ENCODE measurements around the gene SPIB.

SPIB gene

GRCh38 chr19:50476224-50476906 lies 57.6 kb downstream of the SPIB start, which contains the start of the genes EMC10 and GARIN5A:
EMC10 (plus strand) TSS chr19:50476507; CDS start chr19:50476545, 38 bp downstream.
GARIN5A (minus strand) TSS chr19:50476848; CDS start chr19:50476388, 460 bp downstream.
- peak; percentile 94 for DNase-seq

- no peak for DNase-seq
Observed at GRCh38 chr19:50476907-50477238, 58.1 kb downstream of the SPIB start.

GRCh38 chr19:50477751-50478515 lies 59.2 kb downstream of the SPIB start:
- no peak for DNase-seq

GRCh38 chr19:50478901-50479715 lies 60.4 kb downstream of the SPIB start:
- no peak for DNase-seq

DNA sequence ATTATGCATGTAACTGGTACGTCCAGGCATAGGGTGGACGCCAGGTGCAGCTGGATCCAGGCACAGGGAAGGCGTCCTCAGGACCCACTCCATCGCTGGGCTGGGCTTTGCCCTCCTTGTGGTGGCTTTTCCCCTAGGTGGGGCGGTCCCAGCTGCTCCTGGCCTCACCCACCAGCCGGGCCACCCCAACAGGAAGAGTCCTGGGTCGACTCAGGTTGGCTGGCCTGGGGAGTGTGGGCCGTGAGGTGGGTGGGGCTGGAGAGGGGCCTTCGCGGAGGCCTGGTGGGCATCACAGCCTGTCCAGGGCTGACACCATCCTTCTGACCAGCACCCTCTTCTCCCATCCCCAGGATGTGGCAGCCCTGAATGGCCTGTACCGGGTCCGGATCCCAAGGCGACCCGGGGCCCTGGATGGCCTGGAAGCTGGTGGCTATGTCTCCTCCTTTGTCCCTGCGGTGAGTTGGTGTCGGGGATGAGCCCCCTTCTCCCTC lies 61.1 kb downstream of the SPIB start:
- DNase-seq = no peak

DNA sequence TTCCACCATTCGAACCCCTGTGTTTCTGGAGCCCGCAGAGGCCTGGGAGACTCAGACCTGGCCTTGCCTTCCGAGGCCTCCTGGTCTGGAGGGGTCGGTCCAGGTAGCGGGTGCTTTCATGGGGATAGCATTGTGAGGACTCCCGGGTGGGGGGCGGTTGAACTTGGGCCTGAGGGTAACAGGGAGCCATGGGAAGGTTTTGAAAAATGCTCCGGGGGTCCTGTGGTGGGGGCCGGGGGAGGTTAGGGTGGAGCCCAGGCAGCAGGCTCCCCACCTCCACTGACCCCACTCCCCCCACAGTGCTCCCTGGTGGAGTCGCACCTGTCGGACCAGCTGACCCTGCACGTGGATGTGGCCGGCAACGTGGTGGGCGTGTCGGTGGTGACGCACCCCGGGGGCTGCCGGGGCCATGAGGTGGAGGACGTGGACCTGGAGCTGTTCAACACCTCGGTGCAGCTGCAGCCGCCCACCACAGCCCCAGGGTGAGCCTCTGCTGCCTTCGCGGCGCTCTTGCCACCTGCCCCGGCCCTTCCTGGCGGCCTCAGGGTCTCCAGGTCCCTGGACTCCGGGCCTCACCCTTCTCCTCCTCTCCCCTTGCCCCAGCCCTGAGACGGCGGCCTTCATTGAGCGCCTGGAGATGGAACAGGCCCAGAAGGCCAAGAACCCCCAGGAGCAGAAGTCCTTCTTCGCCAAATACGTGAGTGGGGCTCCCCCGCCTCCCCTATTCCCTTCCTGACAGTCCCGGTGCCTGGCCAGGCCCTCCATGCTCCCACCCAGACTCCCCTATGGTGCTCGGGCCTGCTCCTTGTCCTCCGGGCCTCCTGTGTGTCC lies 61.8 kb downstream of the SPIB start:
- DNase-seq = no peak

Measured in NCI-H2029 (cell line).